Measurements from ENCODE around the gene TMEM150A. TPM values are rescaled to one million over a fixed set of nuclear protein-coding genes. Genes with fewer than 3 reads are reported as not detected.

TMEM150A gene, protein sequence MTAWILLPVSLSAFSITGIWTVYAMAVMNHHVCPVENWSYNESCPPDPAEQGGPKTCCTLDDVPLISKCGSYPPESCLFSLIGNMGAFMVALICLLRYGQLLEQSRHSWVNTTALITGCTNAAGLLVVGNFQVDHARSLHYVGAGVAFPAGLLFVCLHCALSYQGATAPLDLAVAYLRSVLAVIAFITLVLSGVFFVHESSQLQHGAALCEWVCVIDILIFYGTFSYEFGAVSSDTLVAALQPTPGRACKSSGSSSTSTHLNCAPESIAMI
- total RNA-seq, result 9.9 and 14.6 TPM in 2 replicates

DNA sequence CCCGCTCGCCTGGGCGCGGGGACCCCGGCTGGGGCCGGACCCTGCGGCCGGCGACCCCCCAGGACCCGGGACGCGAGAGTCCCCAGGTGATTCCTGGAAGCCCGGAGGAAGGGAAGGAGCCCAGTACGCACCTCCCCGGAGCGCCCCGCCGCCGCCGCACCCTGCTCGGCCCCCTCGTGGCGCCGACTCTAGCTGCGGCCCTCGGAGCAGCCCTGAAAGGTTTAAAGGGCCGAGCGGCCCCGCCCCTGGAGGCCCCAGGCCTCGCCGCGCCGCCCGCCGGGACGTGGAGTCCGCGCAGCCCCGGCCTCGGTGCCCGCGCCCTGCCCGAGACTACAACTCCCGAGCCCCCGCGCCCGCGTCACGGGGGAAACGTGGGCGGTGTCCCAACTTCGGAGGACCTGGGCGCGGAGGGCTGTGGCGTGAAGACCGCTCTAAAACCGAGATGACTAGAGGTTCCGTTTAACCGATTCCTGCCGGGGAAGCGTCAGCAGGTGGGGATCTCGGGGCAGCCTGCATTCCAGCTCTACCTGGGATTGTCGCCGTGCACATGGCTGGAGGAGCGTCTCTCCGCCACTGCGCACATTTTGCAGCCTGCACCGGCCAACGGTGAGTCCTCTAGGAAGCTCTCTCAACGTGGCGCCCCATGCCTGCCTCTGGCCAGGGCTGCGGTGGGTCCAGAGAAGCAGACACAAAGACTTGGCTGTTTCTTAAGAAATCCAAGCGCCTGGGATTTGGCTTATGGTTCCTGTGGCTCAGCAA, at the start of gene TMEM150A:
TSS of gene TMEM150A (minus strand) at position 223 of the 759 bp plus-strand sequence. CDS start 750 bp downstream, outside the sequence.

DNA sequence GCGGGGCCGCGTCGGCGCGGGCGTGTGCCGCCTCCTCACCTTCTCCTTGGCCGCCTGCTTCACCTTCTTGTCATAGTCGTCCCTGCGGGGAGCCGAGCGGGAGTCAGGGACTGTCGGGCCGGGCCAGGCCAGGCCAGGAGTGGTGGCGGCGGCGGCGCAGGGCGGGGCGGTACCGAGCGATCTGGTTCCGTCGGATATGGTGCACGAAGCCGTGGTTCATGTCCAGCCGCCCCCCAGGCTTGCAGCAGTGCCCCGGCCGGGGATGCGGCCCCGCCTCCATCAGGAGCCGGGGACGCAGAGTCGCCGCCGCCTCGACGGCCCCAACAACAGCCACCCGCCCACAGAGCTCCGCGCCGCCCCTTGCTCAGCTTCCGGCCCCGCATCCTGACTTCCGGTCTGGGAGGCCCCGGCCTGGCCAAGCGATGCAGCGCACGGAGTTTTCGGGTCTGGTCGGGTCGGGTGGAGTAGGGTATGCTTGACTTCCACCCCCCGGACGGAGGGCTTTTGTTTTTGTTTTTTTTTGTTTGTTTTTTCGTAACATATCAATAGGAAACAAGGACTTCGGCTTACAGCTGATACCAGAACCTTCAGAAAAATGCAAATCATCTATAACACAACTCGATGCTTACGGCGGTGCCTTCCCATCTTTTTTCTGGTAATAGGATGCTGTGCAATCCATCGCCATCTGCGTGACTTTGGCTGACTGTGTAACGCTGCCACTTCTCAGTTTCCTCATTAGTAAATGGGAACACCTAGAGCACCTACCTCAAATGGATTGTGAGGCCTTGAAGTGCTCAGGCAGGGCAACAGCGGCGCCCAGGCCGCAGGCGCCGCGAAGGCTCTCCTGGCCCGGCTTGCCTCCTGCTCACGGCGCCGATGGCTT, 9.4 kb upstream of the TMEM150A start, which contains the start of gene C2orf68:
TSS of gene C2orf68 (minus strand) at position 362 of the 883 bp plus-strand sequence. CDS start at position 280, 82 bp downstream.

DNA sequence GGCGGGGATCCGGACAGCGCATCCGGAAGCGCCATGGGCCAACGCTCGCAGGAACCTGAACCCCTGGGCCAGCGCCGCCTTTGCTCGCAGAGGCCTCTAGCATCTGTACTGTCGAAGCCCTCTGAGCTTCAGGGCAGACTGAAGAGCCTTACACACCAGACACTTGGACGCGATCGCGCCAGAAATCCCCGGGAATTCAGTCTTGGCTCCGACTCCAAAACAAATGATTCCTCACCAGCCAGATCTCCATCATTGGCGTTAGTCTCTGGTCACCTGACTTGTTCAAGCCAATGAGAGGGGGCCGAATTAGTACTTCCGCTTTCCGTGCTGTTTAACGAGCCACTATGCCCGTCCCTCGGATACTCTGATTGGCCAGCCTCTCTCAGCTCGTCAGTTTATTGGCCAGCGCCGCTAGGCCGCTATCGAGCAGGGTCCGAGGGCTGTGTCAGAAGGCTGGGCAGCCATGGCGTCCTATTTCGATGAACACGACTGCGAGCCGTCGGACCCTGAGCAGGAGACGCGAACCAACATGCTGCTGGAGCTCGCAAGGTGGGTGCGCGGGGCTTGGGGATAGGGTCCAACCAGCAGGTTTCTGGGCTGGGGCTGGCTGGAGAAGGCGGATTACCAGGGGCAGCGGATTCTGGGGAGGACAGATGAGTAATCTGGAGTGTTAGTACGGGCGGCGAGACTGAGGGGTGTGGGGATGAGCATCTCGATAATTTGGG, 7.0 kb downstream of the TMEM150A start, which contains the start of gene RNF181:
TSS of gene RNF181 (plus strand) at position 445 of the 725 bp plus-strand sequence. CDS start at position 464, 19 bp downstream.

DNA sequence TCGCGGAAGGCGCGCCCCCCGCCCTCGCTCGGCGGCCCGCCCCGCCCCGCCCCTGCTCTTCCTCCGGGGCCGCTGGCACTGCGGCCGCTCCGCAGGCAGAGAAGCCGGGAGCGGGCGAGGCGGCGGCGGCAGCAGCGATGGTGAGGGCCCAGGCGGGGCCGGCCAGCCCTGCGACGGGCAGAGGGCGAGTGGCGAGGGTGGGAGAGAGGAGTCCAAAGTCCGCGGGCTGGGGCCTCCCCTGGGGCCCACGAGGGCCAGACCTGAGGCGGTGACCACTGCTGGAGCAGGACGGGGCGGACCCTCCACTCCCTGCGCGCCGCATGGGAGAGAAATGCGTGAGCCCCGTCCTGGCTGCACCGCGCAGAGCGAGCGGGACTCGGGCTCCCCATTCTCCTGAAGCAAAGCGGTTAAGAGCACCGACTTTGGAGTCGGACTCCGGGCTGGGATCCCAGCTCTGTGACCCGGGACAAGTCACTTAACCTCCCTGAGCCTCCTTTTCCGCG, 18.1 kb downstream of the TMEM150A start, which contains the start of gene VAMP5:
TSS of gene VAMP5 (plus strand) at position 78 of the 503 bp plus-strand sequence. CDS start at position 138, 60 bp downstream.

DNA sequence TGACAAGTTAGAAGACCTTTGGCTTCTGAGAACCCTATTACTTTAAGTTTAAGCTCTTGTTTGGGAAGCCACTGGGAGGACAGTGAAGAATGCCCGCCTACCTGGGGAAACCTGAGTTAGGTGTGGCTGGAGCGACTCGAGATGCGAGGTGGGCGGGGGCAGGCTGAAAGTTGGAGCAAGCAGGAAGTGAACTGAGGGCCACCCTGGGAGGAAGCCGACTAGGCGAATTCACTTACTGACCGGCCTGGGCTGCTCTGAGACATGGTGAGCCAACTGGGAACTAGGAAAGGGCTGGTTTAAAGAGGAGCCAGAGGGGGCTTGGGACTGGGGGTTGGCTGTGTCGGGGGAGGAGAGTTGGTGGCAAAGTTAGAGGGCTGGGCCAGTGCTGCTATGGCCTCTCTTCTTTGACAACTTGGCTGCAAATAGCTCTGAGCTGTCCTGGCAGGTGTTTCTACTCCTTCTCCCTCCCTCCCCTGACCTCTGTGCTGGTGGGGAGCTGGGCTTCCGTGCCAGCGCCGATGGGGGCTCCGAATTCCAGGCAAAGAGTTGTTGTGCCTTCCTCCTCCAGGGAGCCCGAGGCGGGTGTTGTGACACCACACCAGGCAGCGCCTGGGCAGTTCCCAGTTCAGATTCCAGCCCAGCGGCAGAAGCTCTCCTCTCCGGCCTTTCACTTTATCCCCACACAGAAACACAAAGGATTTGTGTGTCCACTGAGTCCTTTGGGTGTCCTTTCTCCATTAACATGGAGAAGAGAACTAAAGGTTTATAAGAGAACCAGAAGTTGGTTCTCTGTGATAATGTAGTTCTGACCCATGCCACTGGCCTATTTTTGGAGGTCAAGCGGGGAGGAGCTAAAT, 24.9 kb downstream of the TMEM150A start, which contains the start of gene VAMP8:
TSS of gene VAMP8 (plus strand) at position 201 of the 857 bp plus-strand sequence. CDS start at position 262, 61 bp downstream.

DNA sequence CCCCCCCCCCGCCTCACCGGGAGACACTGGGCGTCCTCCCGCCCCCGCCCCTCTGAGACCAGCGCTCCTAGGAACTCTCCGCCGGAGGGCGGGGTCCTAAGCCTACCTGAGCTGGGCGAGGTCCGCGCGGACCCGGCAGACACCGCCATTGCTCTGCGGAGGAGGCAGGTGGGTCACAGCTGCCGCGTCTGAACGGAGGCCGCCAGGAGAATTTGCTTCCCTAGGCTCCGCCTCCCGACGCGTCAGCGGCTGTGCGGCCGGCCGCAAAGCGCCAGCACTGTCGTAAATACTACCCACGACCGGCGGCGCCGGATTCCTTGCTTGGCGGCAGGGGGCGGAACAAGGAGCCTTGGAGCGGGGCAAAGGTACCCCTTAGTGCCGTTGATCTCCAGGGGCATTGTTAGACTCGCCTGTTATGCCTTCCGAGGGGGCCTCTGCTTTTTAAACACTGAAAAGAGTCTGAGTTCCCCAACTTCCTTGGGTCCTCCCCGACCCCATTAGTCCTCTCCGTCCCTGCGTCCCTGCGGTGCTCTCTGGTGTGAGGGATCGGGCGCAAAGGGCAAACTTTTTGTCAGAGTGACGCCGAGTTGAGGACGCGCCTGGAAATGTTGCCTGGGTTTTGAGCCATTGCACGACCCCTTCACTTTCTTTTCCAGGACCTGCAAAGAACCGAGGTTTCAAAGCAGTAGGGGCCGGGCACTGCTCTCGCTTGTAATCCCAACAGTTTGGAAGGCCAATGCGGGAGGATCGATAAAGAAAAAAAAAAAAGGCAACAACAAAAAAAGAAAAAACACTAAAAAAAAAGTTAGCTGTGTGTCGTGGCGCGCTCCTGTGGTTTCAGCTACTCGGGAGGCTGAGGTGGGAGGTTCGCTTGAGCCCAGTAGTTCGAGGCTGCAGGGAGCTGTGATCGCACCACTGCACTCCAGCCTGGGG, 41.0 kb downstream of the TMEM150A start, which contains the start of gene GGCX:
TSS of gene GGCX (minus strand) at position 214 of the 933 bp plus-strand sequence. CDS start at position 149, 65 bp downstream.

Other genes starting within 250 kb of the TMEM150A start
- 51.7 and 52.9 TPM in 2 replicates for gene RETSAT, start 248.2 kb downstream of the TMEM150A start, total RNA-seq
- 11.4 and 13.3 TPM in 2 replicates for gene ELMOD3, start 247.9 kb downstream of the TMEM150A start, total RNA-seq
- 400 and 475 TPM in 2 replicates for gene CAPG, start 192.3 kb downstream of the TMEM150A start, total RNA-seq
- not detected in 2 replicates for gene SH2D6, start 184.0 kb downstream of the TMEM150A start, total RNA-seq
- gene MAT2A, start 63.5 kb downstream of the TMEM150A start, total RNA-seq, result 60.4 and 67.8 TPM in 2 replicates
- 40.3 and 48.2 TPM in 2 replicates for gene GGCX, start 41.2 kb downstream of the TMEM150A start, total RNA-seq
- 140 and 150 TPM in 2 replicates for gene VAMP8, start 25.1 kb downstream of the TMEM150A start, total RNA-seq
- 1.9 and 2.3 TPM in 2 replicates for gene VAMP5, start 18.3 kb downstream of the TMEM150A start, total RNA-seq
- gene RNF181, start 7.0 kb downstream of the TMEM150A start, total RNA-seq, result 143 and 206 TPM in 2 replicates
- 11.7 and 12.4 TPM in 2 replicates for gene C2orf68, start 9.4 kb upstream of the TMEM150A start, total RNA-seq
- 66.4 and 71.3 TPM in 2 replicates for gene USP39, start 13.5 kb upstream of the TMEM150A start, total RNA-seq
- gene SFTPB, start 65.5 kb upstream of the TMEM150A start, total RNA-seq, result 0.46 and 0.56 TPM in 2 replicates
- not detected in 2 replicates for gene GNLY, start 91.7 kb upstream of the TMEM150A start, total RNA-seq
- 0.05 and 0.07 TPM in 2 replicates for gene ATOH8, start 151.3 kb upstream of the TMEM150A start, total RNA-seq

Data from airway epithelial cell (primary cell).